PC-9 (cell line): ENCODE measurements around the gene PTPRG. TPM values are rescaled to one million over a fixed set of nuclear protein-coding genes. Genes with fewer than 3 reads are reported as not detected.

Source experiments
- BruUV-seq: library from RNA; stranded (reverse); fragments of 400-500 nt; replicated peaks from 2 replicates; lab custom pipeline; 2021; lab: Mats Ljungman, UMichigan
- CTCF ChIA-PET: fragments of 300-600 bp; sonication (Branson Sonifier 250); formaldehyde crosslinking; loops from one replicate; lab custom pipeline; 2022; ENCODE audit warnings: antibody characterized with exemption; lab: Charles Lee
- POLR2A ChIA-PET: fragments of 300-600 bp; sonication (Branson Sonifier 250); formaldehyde crosslinking; loops from one replicate; lab custom pipeline; 2022; ENCODE audit warnings: antibody characterized with exemption; ENCODE audit not compliant: unreplicated experiment; lab: Charles Lee
- DNase-seq, 2 experiments: peaks; one replicate each; pipeline versions ENCODE4 v3.0.0 to v3.0.0-alpha.2; 2015 to 2022; ENCODE audit warnings: mixed read lengths in 1 of 2
- H2AFZ ChIP-seq: fragments of 200-600 bp; sonication (generic); 2 replicates; pipeline ENCODE4 v1.8.1; 2017; ENCODE audit warnings: antibody characterized with exemption
- H3F3A ChIP-seq: fragments of 200-600 bp; sonication (generic); 2 replicates; pipeline ENCODE4 v1.8.1; 2017; ENCODE audit warnings: antibody characterized with exemption, mild to moderate bottlenecking, low read depth; ENCODE audit not compliant: insufficient read depth
- H3K27ac ChIP-seq: fragments of 200-600 bp; sonication (generic); 2 replicates; pipeline ENCODE4 v1.6.1; 2016; ENCODE audit warnings: mixed run types
- H3K27me3 ChIP-seq: fragments of 200-600 bp; sonication (generic); 2 replicates; pipeline ENCODE4 v1.6.1; 2016; ENCODE audit warnings: low read depth, mixed run types; ENCODE audit not compliant: insufficient read depth
- H3K36me3 ChIP-seq: fragments of 200-600 bp; sonication (generic); 2 replicates; pipeline ENCODE4 v1.6.1; 2016; ENCODE audit warnings: low read depth, mixed run types
- H3K4me1 ChIP-seq: fragments of 200-600 bp; sonication (generic); replicated peaks from 2 replicates; pipeline ENCODE4 v1.6.1; 2016; ENCODE audit warnings: mixed run types; ENCODE audit not compliant: insufficient read depth
- H3K4me2 ChIP-seq: fragments of 200-600 bp; sonication (generic); 2 replicates; pipeline ENCODE4 v1.6.1; 2017; ENCODE audit warnings: mixed run types
- H3K4me3 ChIP-seq: fragments of 200-600 bp; sonication (generic); 2 replicates; pipeline ENCODE4 v1.6.1; 2016; ENCODE audit warnings: mixed run types
- H3K79me2 ChIP-seq: fragments of 200-600 bp; sonication (generic); 2 replicates; pipeline ENCODE4 v1.6.1; 2017; ENCODE audit warnings: low read depth, mixed run types
- H3K9me2 ChIP-seq: fragments of 200-600 bp; sonication (generic); 2 replicates; pipeline ENCODE4 v1.8.1; 2017; ENCODE audit warnings: mild to moderate bottlenecking; ENCODE audit not compliant: insufficient read depth
- H3K9me3 ChIP-seq: fragments of 200-600 bp; sonication (generic); 2 replicates; pipeline ENCODE4 v1.8.1; 2016; ENCODE audit warnings: low read depth; ENCODE audit not compliant: insufficient read depth
- H4K20me1 ChIP-seq: fragments of 200-600 bp; sonication (generic); 2 replicates; pipeline ENCODE4 v1.8.1; 2017; ENCODE audit not compliant: insufficient read depth
- EZH2 ChIP-seq: fragments of 200-600 bp; sonication (generic); IDR thresholded peaks from 2 replicates; pipeline ENCODE4 v1.8.0; 2017; ENCODE audit warnings: antibody characterized with exemption, low read depth
- intact Hi-C: fragments of 100-400 bp; cut with micrococcal nuclease; formaldehyde crosslinking; loops from one replicate; pipeline ENCODE4 v1.10.0; 2022; ENCODE audit not compliant: unreplicated experiment
- total RNA-seq: library from RNA; stranded (reverse); gene quantifications from 2 replicates; pipeline ENCODE4 v1.2.3, GENCODE V29; 2021
- TF ChIP-seq, protein P1 (sequence below): fragments of 200-600 bp; sonication (generic); conservative IDR thresholded peaks from 2 replicates; pipeline ENCODE4 v1.6.1; 2017; ENCODE audit warnings: mixed run types, antibody characterized with exemption, mild to moderate bottlenecking, moderate library complexity

The PTPRG gene
- total RNA-seq, 1 experiment from 2014 or later: 32.9 TPM

DNA sequence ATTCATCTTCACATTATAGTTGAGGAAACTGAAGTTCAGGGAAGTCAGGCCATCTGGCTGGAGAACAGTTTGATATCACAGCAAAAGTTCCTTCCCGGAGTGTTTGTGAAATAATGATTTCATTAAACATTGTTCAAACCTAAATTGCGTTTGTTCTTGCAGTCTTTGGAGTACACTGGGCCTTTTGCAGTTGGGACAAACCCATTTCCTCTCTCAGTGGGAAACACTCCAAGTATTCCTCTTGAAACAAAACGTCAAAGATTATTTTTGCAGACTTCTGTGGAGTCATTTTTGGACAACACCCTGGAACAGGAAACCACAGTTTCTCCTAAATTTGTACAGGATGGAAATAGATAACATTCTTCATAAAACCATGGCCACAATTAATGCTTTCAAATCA lies 287.5 kb downstream of the PTPRG start:
- Histone ChIP-seq H3K27ac (no peak overlapping the region), H4K20me1 (no peaks in the 10 kb centered on the region), H3K9me3 (no peaks in the 10 kb centered on the region), H3F3A (no peaks in the 10 kb centered on the region), H3K27me3 (no peaks in the 10 kb centered on the region), H2AFZ (no peak overlapping the region), H3K79me2 (no peaks in the 10 kb centered on the region), H3K4me2 (no peak overlapping the region), H3K4me3 (no peak overlapping the region), H3K36me3 (no peaks in the 10 kb centered on the region), H3K9me2 (no peaks in the 10 kb centered on the region), H3K4me1 (no peaks in the 10 kb centered on the region)
- intact Hi-C loops: no loop called here
- TF ChIP-seq EZH2: no peak
- TF ChIP-seq, protein P1, sequence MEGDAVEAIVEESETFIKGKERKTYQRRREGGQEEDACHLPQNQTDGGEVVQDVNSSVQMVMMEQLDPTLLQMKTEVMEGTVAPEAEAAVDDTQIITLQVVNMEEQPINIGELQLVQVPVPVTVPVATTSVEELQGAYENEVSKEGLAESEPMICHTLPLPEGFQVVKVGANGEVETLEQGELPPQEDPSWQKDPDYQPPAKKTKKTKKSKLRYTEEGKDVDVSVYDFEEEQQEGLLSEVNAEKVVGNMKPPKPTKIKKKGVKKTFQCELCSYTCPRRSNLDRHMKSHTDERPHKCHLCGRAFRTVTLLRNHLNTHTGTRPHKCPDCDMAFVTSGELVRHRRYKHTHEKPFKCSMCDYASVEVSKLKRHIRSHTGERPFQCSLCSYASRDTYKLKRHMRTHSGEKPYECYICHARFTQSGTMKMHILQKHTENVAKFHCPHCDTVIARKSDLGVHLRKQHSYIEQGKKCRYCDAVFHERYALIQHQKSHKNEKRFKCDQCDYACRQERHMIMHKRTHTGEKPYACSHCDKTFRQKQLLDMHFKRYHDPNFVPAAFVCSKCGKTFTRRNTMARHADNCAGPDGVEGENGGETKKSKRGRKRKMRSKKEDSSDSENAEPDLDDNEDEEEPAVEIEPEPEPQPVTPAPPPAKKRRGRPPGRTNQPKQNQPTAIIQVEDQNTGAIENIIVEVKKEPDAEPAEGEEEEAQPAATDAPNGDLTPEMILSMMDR: no peak
- DNase-seq: no peak
- POLR2A ChIA-PET: no interaction called here
- BruUV-seq: no TSS peak
- CTCF ChIA-PET: no interaction called here

DNA sequence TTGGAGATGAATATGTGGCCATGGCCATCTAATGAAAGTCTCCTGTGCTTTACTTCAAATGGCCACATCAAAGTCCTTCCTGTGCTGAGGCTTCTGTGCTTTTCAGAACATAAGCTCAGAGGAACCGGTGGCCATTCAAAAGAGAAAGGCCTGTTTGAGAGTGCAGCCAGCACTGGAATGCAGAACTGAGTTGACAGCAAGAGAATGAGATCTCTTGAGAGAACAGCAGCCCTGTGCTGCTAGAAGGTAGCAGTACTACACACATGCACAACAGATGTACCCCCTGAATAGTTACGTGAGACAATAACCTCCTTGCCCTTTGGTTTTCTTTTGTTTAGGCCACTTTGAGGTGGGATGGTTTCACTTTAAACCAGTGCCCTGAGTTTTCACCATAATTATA lies 292.5 kb downstream of the PTPRG start:
- no peaks in the 10 kb centered on the region for H3K4me1 ChIP-seq
- POLR2A ChIA-PET: no interaction called here
- H2AFZ ChIP-seq: no peak overlapping the region
- H3K79me2 ChIP-seq: no peaks in the 10 kb centered on the region
- no peaks in the 10 kb centered on the region for H3K9me2 ChIP-seq
- no peaks in the 10 kb centered on the region for H4K20me1 ChIP-seq
- CTCF ChIA-PET: no interaction called here
- no peaks in the 10 kb centered on the region for H3F3A ChIP-seq
- H3K4me3 ChIP-seq: no peak overlapping the region
- DNase-seq: no peak
- no peak overlapping the region for H3K27ac ChIP-seq
- H3K27me3 ChIP-seq: no peaks in the 10 kb centered on the region
- TF ChIP-seq, protein P1: no peak
- no peak for TF ChIP-seq EZH2
- intact Hi-C loops: no loop called here
- no peak overlapping the region for H3K4me2 ChIP-seq
- BruUV-seq: no TSS peak
- H3K9me3 ChIP-seq: no peaks in the 10 kb centered on the region
- H3K36me3 ChIP-seq: no peaks in the 10 kb centered on the region

DNA sequence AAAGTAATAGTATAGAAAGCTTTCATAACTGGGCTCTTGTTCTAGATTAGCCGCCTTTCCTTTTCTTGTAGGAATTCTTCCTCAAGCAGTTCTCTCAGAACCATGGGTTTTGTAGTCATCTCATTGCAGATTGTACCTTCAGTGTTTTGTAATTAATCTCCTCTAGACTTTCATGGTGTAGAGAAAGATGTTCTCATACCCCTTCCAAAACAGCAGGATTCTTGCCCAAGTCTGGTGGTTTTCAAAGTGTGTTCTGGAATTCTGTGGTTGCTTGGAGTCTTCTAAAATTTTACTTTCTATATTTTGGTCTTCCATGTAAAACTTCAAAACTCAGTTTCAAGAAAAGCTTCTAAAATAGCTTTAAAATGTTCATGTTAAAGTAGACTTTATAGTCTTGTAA lies 293.8 kb downstream of the PTPRG start:
- no peaks in the 10 kb centered on the region for H3K79me2 ChIP-seq
- H3K9me2 ChIP-seq: no peaks in the 10 kb centered on the region
- no peak for DNase-seq
- POLR2A ChIA-PET: no interaction called here
- H3K4me3 ChIP-seq: no peak overlapping the region
- H3K4me1 ChIP-seq: no peaks in the 10 kb centered on the region
- CTCF ChIA-PET: no interaction called here
- no peak overlapping the region for H3K27ac ChIP-seq
- no peaks in the 10 kb centered on the region for H4K20me1 ChIP-seq
- H2AFZ ChIP-seq: no peak overlapping the region
- TF ChIP-seq EZH2: no peak
- TF ChIP-seq, protein P1: no peak
- no TSS peak for BruUV-seq
- H3K36me3 ChIP-seq: no peaks in the 10 kb centered on the region
- H3K4me2 ChIP-seq: no peak overlapping the region
- H3K27me3 ChIP-seq: no peaks in the 10 kb centered on the region
- H3K9me3 ChIP-seq: no peaks in the 10 kb centered on the region
- H3F3A ChIP-seq: no peaks in the 10 kb centered on the region
- intact Hi-C loops: loop anchor here (5.0 kb wide), 2 partner anchors 102 to 332 kb away; no protein-coding TSS in a partner anchor
